Fibroblast of villous mesenchyme (primary cell): ENCODE measurements around the gene ASXL2. TPM values are rescaled to one million over a fixed set of nuclear protein-coding genes. Genes with fewer than 3 reads are reported as not detected.

ENCODE experiments used
- DNase-seq: peaks from one replicate; pipeline ENCODE4 v3.0.0-alpha.2; 2010; ENCODE audit warnings: low read depth
- H3K4me3 ChIP-seq: 2 replicates; pipeline ENCODE4 v1.5.1; 2011; ENCODE audit warnings: low read depth, mild to moderate bottlenecking, low read length
- CTCF ChIP-seq: IDR thresholded peaks from 2 replicates; pipeline ENCODE4 v1.5.1; 2012; ENCODE audit warnings: low read depth, mild to moderate bottlenecking, low read length; ENCODE audit not compliant: insufficient read depth
- total RNA-seq: library from RNA; depleted of rRNA; stranded (reverse); fragments of >200 nt; gene quantifications from 2 replicates; pipeline ENCODE4 v1.2.3, GENCODE V29; 2012

ASXL2 gene
- total RNA-seq, 1 donor, result 13.8 TPM

GRCh38 chr2:25738383-25739343 lies 139.6 kb downstream of the ASXL2 start:
- no peak overlapping the region for H3K4me3 ChIP-seq
- DNase-seq, result no peak
- TF ChIP-seq CTCF, result no peak

GRCh38 chr2:25736899-25737515 lies 141.3 kb downstream of the ASXL2 start:
- H3K4me3 ChIP-seq, result no peak overlapping the region
- no peak for DNase-seq
- TF ChIP-seq CTCF, result no peak

GRCh38 chr2:25735835-25736234 lies 142.5 kb downstream of the ASXL2 start:
- H3K4me3 ChIP-seq, result no peak overlapping the region
- no peak for TF ChIP-seq CTCF

GRCh38 chr2:25728559-25728958 lies 149.7 kb downstream of the ASXL2 start:
- DNase-seq, result no peak
- TF ChIP-seq CTCF, result no peak
- no peak overlapping the region for H3K4me3 ChIP-seq

More at GRCh38 chr2:25735835-25736234, 142.5 kb downstream of the ASXL2 start:
- DNase-seq, result no peak

GRCh38 chr2:25726522-25726921 lies 151.8 kb downstream of the ASXL2 start:
- no peak for DNase-seq
- no peak for TF ChIP-seq CTCF
- H3K4me3 ChIP-seq, result no peak overlapping the region

GRCh38 chr2:25725877-25726276 lies 152.4 kb downstream of the ASXL2 start:
- H3K4me3 ChIP-seq, result no peak overlapping the region
- DNase-seq, result no peak
- no peak for TF ChIP-seq CTCF
